ENCODE data around the gene TRIM67.

DNA sequence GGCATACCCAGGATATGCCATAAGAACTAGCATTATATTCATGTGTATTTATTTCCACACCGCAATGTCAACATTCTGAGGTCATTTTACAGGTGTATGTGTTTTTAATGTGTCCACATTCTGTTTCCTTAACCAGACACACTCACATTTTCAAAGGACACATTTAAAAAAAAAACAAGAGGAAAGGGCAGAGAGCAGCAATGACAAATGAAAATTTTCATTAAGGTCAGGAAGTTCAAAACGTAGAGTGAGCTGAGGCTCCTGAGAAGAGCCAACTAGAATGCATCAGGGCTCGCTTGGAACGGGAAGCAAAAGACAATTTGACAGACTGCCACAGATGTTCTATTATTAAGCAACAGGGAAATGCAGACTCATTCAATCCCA is 74.3 kb downstream of the TRIM67 start:
- TF ChIP-seq ZC3H10 (CRISPR knock-in tag; IDR thresholded peaks at IDR 0.05) (no peak), RARB (CRISPR knock-in tag; IDR thresholded peaks at IDR 0.05) (no peak), ARNTL (CRISPR knock-in tag; IDR thresholded peaks at IDR 0.05; ENCODE audit: borderline replicate concordance, low read depth) (no peak), OSR1 (CRISPR knock-in tag; IDR thresholded peaks at IDR 0.05) (no peak), ZFP3 (CRISPR knock-in tag; IDR thresholded peaks at IDR 0.05) (no peak), GLIS3 (CRISPR knock-in tag; IDR thresholded peaks at IDR 0.05) (no peak), ZNF565 (CRISPR knock-in tag; conservative IDR thresholded peaks at IDR 0.05; ENCODE audit: low read depth) (no peak), ISL1 (CRISPR knock-in tag; IDR thresholded peaks at IDR 0.05) (no peak), ZNF70 (CRISPR knock-in tag; IDR thresholded peaks at IDR 0.05) (no peak), SNAI2 (CRISPR knock-in tag; IDR thresholded peaks at IDR 0.05) (no peak)
- TF ChIP-seq, protein P1, sequence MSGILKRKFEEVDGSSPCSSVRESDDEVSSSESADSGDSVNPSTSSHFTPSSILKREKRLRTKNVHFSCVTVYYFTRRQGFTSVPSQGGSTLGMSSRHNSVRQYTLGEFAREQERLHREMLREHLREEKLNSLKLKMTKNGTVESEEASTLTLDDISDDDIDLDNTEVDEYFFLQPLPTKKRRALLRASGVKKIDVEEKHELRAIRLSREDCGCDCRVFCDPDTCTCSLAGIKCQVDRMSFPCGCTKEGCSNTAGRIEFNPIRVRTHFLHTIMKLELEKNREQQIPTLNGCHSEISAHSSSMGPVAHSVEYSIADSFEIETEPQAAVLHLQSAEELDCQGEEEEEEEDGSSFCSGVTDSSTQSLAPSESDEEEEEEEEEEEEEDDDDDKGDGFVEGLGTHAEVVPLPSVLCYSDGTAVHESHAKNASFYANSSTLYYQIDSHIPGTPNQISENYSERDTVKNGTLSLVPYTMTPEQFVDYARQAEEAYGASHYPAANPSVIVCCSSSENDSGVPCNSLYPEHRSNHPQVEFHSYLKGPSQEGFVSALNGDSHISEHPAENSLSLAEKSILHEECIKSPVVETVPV (CRISPR knock-in tag; IDR thresholded peaks at IDR 0.05) = no peak
- TF ChIP-seq, protein P2, sequence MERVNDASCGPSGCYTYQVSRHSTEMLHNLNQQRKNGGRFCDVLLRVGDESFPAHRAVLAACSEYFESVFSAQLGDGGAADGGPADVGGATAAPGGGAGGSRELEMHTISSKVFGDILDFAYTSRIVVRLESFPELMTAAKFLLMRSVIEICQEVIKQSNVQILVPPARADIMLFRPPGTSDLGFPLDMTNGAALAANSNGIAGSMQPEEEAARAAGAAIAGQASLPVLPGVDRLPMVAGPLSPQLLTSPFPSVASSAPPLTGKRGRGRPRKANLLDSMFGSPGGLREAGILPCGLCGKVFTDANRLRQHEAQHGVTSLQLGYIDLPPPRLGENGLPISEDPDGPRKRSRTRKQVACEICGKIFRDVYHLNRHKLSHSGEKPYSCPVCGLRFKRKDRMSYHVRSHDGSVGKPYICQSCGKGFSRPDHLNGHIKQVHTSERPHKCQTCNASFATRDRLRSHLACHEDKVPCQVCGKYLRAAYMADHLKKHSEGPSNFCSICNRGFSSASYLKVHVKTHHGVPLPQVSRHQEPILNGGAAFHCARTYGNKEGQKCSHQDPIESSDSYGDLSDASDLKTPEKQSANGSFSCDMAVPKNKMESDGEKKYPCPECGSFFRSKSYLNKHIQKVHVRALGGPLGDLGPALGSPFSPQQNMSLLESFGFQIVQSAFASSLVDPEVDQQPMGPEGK (CRISPR knock-in tag; IDR thresholded peaks at IDR 0.05; ENCODE audit: borderline replicate concordance) = no peak
- TF ChIP-seq, protein P3, sequence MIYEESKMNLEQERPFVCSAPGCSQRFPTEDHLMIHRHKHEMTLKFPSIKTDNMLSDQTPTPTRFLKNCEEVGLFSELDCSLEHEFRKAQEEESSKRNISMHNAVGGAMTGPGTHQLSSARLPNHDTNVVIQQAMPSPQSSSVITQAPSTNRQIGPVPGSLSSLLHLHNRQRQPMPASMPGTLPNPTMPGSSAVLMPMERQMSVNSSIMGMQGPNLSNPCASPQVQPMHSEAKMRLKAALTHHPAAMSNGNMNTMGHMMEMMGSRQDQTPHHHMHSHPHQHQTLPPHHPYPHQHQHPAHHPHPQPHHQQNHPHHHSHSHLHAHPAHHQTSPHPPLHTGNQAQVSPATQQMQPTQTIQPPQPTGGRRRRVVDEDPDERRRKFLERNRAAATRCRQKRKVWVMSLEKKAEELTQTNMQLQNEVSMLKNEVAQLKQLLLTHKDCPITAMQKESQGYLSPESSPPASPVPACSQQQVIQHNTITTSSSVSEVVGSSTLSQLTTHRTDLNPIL (CRISPR knock-in tag; IDR thresholded peaks at IDR 0.05; ENCODE audit: low read depth) = no peak

Data from SK-N-SH treated with all-trans-retinoic acid at 6 μM for 48 hours (cell line).